IMR-90 (cell line): ENCODE measurements around the gene SCFD2.

Experiments
- BHLHE40 ChIP-seq: fragments of 150-350 bp; IDR thresholded peaks from 2 replicates; pipeline ENCODE4 v1.6.1; 2016; ENCODE audit warnings: mild to moderate bottlenecking, low read depth, low read length
- CEBPB ChIP-seq: IDR thresholded peaks from 2 replicates; pipeline ENCODE4 v1.6.1; 2012; ENCODE audit warnings: low read depth, low read length, improper control_type of control experiment
- FOS ChIP-seq: fragments of 150-350 bp; IDR thresholded peaks from 2 replicates; pipeline ENCODE4 v1.6.1; 2016; ENCODE audit warnings: low read depth, low read length
- MAFK ChIP-seq: IDR thresholded peaks from 2 replicates; pipeline ENCODE4 v1.6.1; 2012; ENCODE audit warnings: low read depth, low read length, improper control_type of control experiment
- POLR2A ChIP-seq: IDR thresholded peaks from 2 replicates; pipeline ENCODE4 v1.6.1; 2012; ENCODE audit warnings: mild to moderate bottlenecking, low read depth, low read length
- RAD21 ChIP-seq: IDR thresholded peaks from 2 replicates; pipeline ENCODE4 v1.6.1; 2012; ENCODE audit warnings: low read length, improper control_type of control experiment
- RCOR1 ChIP-seq: IDR thresholded peaks from 2 replicates; pipeline ENCODE4 v1.6.1; 2012; ENCODE audit warnings: mild to moderate bottlenecking, low read length, improper control_type of control experiment; ENCODE audit not compliant: insufficient replicate concordance
- RFX5 ChIP-seq: IDR thresholded peaks from 2 replicates; pipeline ENCODE4 v1.8.0; 2012; ENCODE audit warnings: low read depth, mild to moderate bottlenecking, low read length, moderate library complexity
- TF ChIP-seq, protein P1 (sequence below): conservative IDR thresholded peaks from 2 replicates; pipeline ENCODE4 v1.5.1; 2012; ENCODE audit warnings: mild to moderate bottlenecking, low read depth, low read length, improper control_type of control experiment
- TF ChIP-seq, protein P2 (sequence below): fragments of 150-350 bp; IDR thresholded peaks from 2 replicates; pipeline ENCODE4 v1.6.1; 2017; ENCODE audit warnings: mild to moderate bottlenecking, antibody characterized with exemption, low read length, low read depth
- TF ChIP-seq, protein P3 (sequence below): fragments of 150-350 bp; IDR thresholded peaks from 2 replicates; pipeline ENCODE4 v1.6.1; 2016; ENCODE audit warnings: low read depth, mild to moderate bottlenecking, low read length, moderate library complexity, borderline replicate concordance

DNA sequence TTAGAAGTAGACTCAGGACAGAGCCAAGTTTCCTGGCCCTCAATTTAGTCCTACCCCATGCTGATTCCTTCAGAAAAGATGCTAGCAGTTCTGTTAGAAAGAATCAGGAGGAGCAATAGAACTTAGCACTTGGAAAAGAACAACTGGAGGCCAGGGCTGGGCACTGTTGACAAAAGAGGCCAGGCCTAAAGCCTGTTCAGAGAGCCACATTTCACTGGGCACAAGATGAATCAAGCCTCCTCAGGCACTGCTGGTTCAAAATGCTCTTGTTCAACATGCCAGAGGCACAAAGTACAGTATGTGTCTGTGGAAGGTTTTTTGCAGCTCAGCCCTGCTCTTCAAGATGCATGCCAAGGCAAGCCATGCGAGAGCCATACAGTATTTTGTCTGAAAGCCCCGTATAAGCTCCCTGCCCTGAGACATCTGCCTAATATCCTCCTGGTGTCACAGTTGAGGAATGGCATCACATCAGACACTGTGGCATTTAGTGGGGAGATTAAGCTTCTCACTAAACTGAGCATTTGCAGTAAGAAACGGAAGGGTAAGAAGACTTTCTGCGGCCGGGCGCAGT is 450.0 kb downstream of the SCFD2 start:
- TF ChIP-seq, protein P1, sequence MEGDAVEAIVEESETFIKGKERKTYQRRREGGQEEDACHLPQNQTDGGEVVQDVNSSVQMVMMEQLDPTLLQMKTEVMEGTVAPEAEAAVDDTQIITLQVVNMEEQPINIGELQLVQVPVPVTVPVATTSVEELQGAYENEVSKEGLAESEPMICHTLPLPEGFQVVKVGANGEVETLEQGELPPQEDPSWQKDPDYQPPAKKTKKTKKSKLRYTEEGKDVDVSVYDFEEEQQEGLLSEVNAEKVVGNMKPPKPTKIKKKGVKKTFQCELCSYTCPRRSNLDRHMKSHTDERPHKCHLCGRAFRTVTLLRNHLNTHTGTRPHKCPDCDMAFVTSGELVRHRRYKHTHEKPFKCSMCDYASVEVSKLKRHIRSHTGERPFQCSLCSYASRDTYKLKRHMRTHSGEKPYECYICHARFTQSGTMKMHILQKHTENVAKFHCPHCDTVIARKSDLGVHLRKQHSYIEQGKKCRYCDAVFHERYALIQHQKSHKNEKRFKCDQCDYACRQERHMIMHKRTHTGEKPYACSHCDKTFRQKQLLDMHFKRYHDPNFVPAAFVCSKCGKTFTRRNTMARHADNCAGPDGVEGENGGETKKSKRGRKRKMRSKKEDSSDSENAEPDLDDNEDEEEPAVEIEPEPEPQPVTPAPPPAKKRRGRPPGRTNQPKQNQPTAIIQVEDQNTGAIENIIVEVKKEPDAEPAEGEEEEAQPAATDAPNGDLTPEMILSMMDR, result no peak
- TF ChIP-seq, protein P2, sequence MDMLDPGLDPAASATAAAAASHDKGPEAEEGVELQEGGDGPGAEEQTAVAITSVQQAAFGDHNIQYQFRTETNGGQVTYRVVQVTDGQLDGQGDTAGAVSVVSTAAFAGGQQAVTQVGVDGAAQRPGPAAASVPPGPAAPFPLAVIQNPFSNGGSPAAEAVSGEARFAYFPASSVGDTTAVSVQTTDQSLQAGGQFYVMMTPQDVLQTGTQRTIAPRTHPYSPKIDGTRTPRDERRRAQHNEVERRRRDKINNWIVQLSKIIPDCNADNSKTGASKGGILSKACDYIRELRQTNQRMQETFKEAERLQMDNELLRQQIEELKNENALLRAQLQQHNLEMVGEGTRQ, result no peak
- TF ChIP-seq POLR2A, result no peak
- TF ChIP-seq, protein P3, sequence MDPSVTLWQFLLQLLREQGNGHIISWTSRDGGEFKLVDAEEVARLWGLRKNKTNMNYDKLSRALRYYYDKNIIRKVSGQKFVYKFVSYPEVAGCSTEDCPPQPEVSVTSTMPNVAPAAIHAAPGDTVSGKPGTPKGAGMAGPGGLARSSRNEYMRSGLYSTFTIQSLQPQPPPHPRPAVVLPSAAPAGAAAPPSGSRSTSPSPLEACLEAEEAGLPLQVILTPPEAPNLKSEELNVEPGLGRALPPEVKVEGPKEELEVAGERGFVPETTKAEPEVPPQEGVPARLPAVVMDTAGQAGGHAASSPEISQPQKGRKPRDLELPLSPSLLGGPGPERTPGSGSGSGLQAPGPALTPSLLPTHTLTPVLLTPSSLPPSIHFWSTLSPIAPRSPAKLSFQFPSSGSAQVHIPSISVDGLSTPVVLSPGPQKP, result no peak
- TF ChIP-seq FOS, result no peak
- no peak for TF ChIP-seq BHLHE40
- TF ChIP-seq RFX5, result no peak
- TF ChIP-seq CEBPB, result no peak
- TF ChIP-seq RCOR1, result no peak
- TF ChIP-seq MAFK, result no peak
- TF ChIP-seq RAD21, result no peak
